Activated CD4-positive, alpha-beta T cell treated with anti-CD3 and anti-CD28 coated beads, Interleukin-2, amount 50 U/mL, for 4 hours (primary cell): Measurements from ENCODE around the gene ESPN.

ENCODE experiments used
- DNase-seq, 2 experiments: peaks; one replicate each; pipeline ENCODE4 v3.0.0-alpha.2; 2020

Gene ESPN

GRCh38 chr1:6409053-6409452 lies 15.5 kb upstream of the ESPN start:
- no peak for DNase-seq

GRCh38 chr1:6409733-6410132 lies 14.8 kb upstream of the ESPN start:
- DNase-seq = no peak

- no peak for DNase-seq
Observed at GRCh38 chr1:6410248-6410893, 14.2 kb upstream of the ESPN start.

- DNase-seq = no peak
Observed at GRCh38 chr1:6412896-6413295, 11.7 kb upstream of the ESPN start.

- DNase-seq = peak; percentile 28 to 29
Observed at GRCh38 chr1:6414443-6414844, 10.1 kb upstream of the ESPN start.

- DNase-seq = no peak
Observed at GRCh38 chr1:6414881-6415626, 9.5 kb upstream of the ESPN start.

GRCh38 chr1:6416295-6416656 lies 8.3 kb upstream of the ESPN start:
- no peak for DNase-seq

GRCh38 chr1:6416906-6417305 lies 7.7 kb upstream of the ESPN start:
- DNase-seq = no peak

GRCh38 chr1:6417961-6418667 lies 6.5 kb upstream of the ESPN start:
- no peak for DNase-seq

- no peak for DNase-seq
Observed at GRCh38 chr1:6418668-6419396, 5.7 kb upstream of the ESPN start.

- no peak for DNase-seq
Observed at GRCh38 chr1:6419397-6419803, 5.2 kb upstream of the ESPN start.

- DNase-seq = no peak
Observed at GRCh38 chr1:6419804-6420453, 4.6 kb upstream of the ESPN start, which contains the start of gene HES2. TSS of gene HES2 (minus strand) at chr1:6419919. CDS start at chr1:6419820, 99 bp downstream.

- DNase-seq = no peak
Observed at GRCh38 chr1:6420454-6421042, 4.0 kb upstream of the ESPN start.

GRCh38 chr1:6421266-6421665 lies 3.3 kb upstream of the ESPN start:
- no peak for DNase-seq

GRCh38 chr1:6423321-6423999 lies 1.1 kb upstream of the ESPN start:
- DNase-seq = peak; percentile 70 to 75

GRCh38 chr1:6424000-6424565 lies 493 bp upstream of the ESPN start:
- DNase-seq = no peak

- no peak for DNase-seq
Observed at GRCh38 chr1:6425658-6426057, 1.1 kb downstream of the ESPN start.

GRCh38 chr1:6426277-6426971 lies 1.8 kb downstream of the ESPN start:
- no peak for DNase-seq

GRCh38 chr1:6426972-6427350 lies 2.4 kb downstream of the ESPN start:
- DNase-seq = no peak
